ENCODE data around the gene FGF14. TPM values are rescaled to one million over a fixed set of nuclear protein-coding genes. Genes with fewer than 3 reads are reported as not detected.

Gene FGF14
- total RNA-seq, 5 donors from 2014 or later (not counting 1 experiment from before 2014, with no cell fraction given), result 0.03 TPM; not detected in 3

GRCh38 chr13:102402290-102402689 lies 442 bp upstream of the FGF14 start:
- peak in 2 of 4 experiments; percentile 22 to 72 for ATAC-seq (replicated peaks in 1 of 4)
- Histone ChIP-seq H3K36me3 (ENCODE audit: control insufficient read depth in 2 of 2, extremely low read depth in 1 of 2, insufficient read depth in 1 of 2, low read length in 1 of 2) (no peaks in the 10 kb centered on the region), H3K4me1 (ENCODE audit: control insufficient read depth in 1 of 2, extremely low read depth in 1 of 2, insufficient read depth in 2 of 2, low read length in 2 of 2) (peaks cover 0 to 27% of the 10 kb centered on the region in 2 experiments), H3K27me3 (replicated peaks in 1 of 2; ENCODE audit: control insufficient read depth in 2 of 2, extremely low read depth in 1 of 2, insufficient read depth in 2 of 2, low read length in 1 of 2) (peaks cover 17 to 28% of the 10 kb centered on the region in 2 experiments), H3K27ac (ENCODE audit: low read length) (no peak overlapping the region), H3K9me3 (no peaks in the 10 kb centered on the region), H3K4me3 (ENCODE audit: control insufficient read depth in 1 of 2, extremely low read depth in 1 of 2, low read length in 1 of 2) (no peak overlapping the region)
- no peaks in the 10 kb centered on the region for H3K9me3 Mint-ChIP-seq
- POLR2A ChIA-PET, result no interaction called here
- peak overlapping the region in 2 of 3 donors; percentile 41 to 82 for H3K4me3 Mint-ChIP-seq
- H3K36me3 Mint-ChIP-seq, result no peaks in the 10 kb centered on the region
- DNase-seq, result peak in 8 of 35 experiments; percentile 3 to 47 (median 7)
- peaks cover 50 to 60% of the 10 kb centered on the region in 2 donors for H3K27me3 Mint-ChIP-seq
- WGBS (ENCODE audit: insufficient coverage), result 7% methylated on average over 3 of the region's 14 CpGs
- CTCF ChIA-PET, result no interaction called here
- H3K4me1 Mint-ChIP-seq, result peaks cover 26 to 29% (median 28%) of the 10 kb centered on the region in 3 donors
- H3K27ac Mint-ChIP-seq, result no peak overlapping the region

DNA sequence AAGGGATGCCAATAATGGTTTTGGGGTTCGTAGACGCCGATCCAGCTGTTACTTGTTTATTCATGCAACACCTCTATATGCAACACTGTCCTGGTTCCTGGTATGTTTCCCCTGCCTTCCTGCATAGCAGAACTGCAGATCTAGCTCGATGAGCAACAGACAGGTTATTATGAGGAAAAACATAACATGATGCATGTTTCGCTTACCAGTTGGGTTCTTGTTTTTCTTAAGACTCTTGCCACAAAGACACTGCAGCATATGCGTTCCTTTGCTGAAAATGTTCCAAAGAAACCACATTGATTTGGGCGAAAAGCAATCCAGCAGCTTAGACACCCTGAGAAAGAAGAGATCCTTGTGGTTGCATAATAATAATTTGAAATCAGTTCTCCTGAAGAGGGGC lies 583 bp downstream of the FGF14 start:
- CTCF ChIA-PET, result interaction anchor here in 1 of 2 donors (0.7 kb wide), 1 partner anchor 322 kb away, joined by 3 read pairs; no protein-coding TSS in a partner anchor
- peak in 1 of 35 experiments; percentile 14 for DNase-seq
- H3K27ac Mint-ChIP-seq, result no peak overlapping the region
- H3K27me3 Mint-ChIP-seq, result peaks cover 47 to 59% of the 10 kb centered on the region in 2 donors
- POLR2A ChIA-PET, result no interaction called here
- no peaks in the 10 kb centered on the region for H3K36me3 ChIP-seq (ENCODE audit: control insufficient read depth in 2 of 2, extremely low read depth in 1 of 2, insufficient read depth in 1 of 2, low read length in 1 of 2)
- no peak overlapping the region for H3K27ac ChIP-seq (ENCODE audit: low read length)
- peak overlapping the region in 1 of 2 donors; percentile 66 for H3K4me3 ChIP-seq (ENCODE audit: control insufficient read depth in 1 of 2, extremely low read depth in 1 of 2, low read length in 1 of 2)
- H3K4me1 ChIP-seq (ENCODE audit: control insufficient read depth in 1 of 2, extremely low read depth in 1 of 2, insufficient read depth in 2 of 2, low read length in 2 of 2), result peaks cover 0 to 27% of the 10 kb centered on the region in 2 experiments
- H3K9me3 Mint-ChIP-seq, result no peaks in the 10 kb centered on the region
- WGBS (ENCODE audit: insufficient coverage), result no CpG with 5 or more reads among the region's 7 CpGs
- peaks cover 26 to 29% (median 28%) of the 10 kb centered on the region in 3 donors for H3K4me1 Mint-ChIP-seq
- peaks cover 17 to 28% of the 10 kb centered on the region in 2 experiments for H3K27me3 ChIP-seq (replicated peaks in 1 of 2; ENCODE audit: control insufficient read depth in 2 of 2, extremely low read depth in 1 of 2, insufficient read depth in 2 of 2, low read length in 1 of 2)
- no peaks in the 10 kb centered on the region for H3K36me3 Mint-ChIP-seq
- no peaks in the 10 kb centered on the region for H3K9me3 ChIP-seq
- ATAC-seq (replicated peaks in 1 of 4), result peak in 1 of 4 experiments; percentile 28
- H3K4me3 Mint-ChIP-seq, result peak overlapping the region; percentile 42 to 82 (median 64)

DNA sequence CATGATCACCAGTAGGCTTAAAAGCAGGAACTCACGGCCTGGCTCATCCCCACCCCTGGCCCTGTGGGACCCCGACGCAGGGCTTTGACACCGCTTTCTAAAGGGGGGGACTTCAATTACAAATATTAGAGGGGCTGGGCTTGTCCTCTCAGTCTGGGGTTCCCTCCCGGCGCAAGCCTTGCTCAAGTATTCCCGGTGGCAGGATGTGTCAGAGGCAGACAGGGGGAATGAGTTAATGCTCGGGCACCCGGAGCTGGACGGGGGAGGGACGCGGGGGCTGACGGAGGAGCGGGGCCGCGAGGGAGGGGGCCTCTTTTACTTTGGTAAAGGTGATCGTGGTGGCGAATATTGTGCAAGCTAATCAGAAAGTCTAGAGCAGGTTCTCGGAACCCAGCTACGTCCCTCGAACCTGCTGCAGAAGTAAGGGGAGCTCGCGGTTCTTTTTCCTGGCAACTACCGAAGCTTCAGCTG lies 1.1 kb downstream of the FGF14 start:
- DNase-seq (peak in 1 of 35 experiments; percentile 17), ATAC-seq (replicated peaks in 1 of 4) (peak in 2 of 4 experiments; percentile 22 to 26)
- H3K9me3 ChIP-seq, result no peaks in the 10 kb centered on the region
- H3K4me3 Mint-ChIP-seq, result peak overlapping the region; percentile 42 to 82 (median 64)
- POLR2A ChIA-PET, result no interaction called here
- no peaks in the 10 kb centered on the region for H3K9me3 Mint-ChIP-seq
- H3K27me3 ChIP-seq (replicated peaks in 1 of 2; ENCODE audit: control insufficient read depth in 2 of 2, extremely low read depth in 1 of 2, insufficient read depth in 2 of 2, low read length in 1 of 2), result peaks cover 17 to 28% of the 10 kb centered on the region in 2 experiments
- H3K27me3 Mint-ChIP-seq, result peaks cover 45 to 58% of the 10 kb centered on the region in 2 donors
- no peaks in the 10 kb centered on the region for H3K36me3 Mint-ChIP-seq
- H3K4me1 Mint-ChIP-seq, result peaks cover 26 to 29% (median 28%) of the 10 kb centered on the region in 3 donors
- H3K27ac ChIP-seq (ENCODE audit: low read length), result no peak overlapping the region
- H3K27ac Mint-ChIP-seq, result no peak overlapping the region
- peaks cover 0 to 27% of the 10 kb centered on the region in 2 experiments for H3K4me1 ChIP-seq (ENCODE audit: control insufficient read depth in 1 of 2, extremely low read depth in 1 of 2, insufficient read depth in 2 of 2, low read length in 2 of 2)
- WGBS (ENCODE audit: insufficient coverage), result under 1% methylated on average over 19 of the region's 24 CpGs
- CTCF ChIA-PET, result no interaction called here
- H3K4me3 ChIP-seq (ENCODE audit: control insufficient read depth in 1 of 2, extremely low read depth in 1 of 2, low read length in 1 of 2), result peak overlapping the region; percentile 44 to 66
- H3K36me3 ChIP-seq (ENCODE audit: control insufficient read depth in 2 of 2, extremely low read depth in 1 of 2, insufficient read depth in 1 of 2, low read length in 1 of 2), result no peaks in the 10 kb centered on the region

- peak overlapping the region; percentile 42 to 82 (median 64) for H3K4me3 Mint-ChIP-seq
- POLR2A ChIA-PET, result no interaction called here
- no peak overlapping the region for H3K27ac Mint-ChIP-seq
- WGBS (ENCODE audit: insufficient coverage), result 2% methylated on average over 55 of the region's 58 CpGs
- Histone ChIP-seq H3K27ac (ENCODE audit: low read length) (no peak overlapping the region), H3K9me3 (no peaks in the 10 kb centered on the region), H3K4me1 (ENCODE audit: control insufficient read depth in 1 of 2, extremely low read depth in 1 of 2, insufficient read depth in 2 of 2, low read length in 2 of 2) (peaks cover 0 to 30% of the 10 kb centered on the region in 2 experiments), H3K27me3 (replicated peaks in 1 of 2; ENCODE audit: control insufficient read depth in 2 of 2, extremely low read depth in 1 of 2, insufficient read depth in 2 of 2, low read length in 1 of 2) (peaks cover 17 to 28% of the 10 kb centered on the region in 2 experiments), H3K4me3 (ENCODE audit: control insufficient read depth in 1 of 2, extremely low read depth in 1 of 2, low read length in 1 of 2) (peak overlapping the region; percentile 44 to 66), H3K36me3 (ENCODE audit: control insufficient read depth in 2 of 2, extremely low read depth in 1 of 2, insufficient read depth in 1 of 2, low read length in 1 of 2) (no peaks in the 10 kb centered on the region)
- peak in 9 of 35 experiments; percentile 1 to 36 (median 5) for DNase-seq
- no peaks in the 10 kb centered on the region for H3K36me3 Mint-ChIP-seq
- CTCF ChIA-PET, result no interaction called here
- H3K9me3 Mint-ChIP-seq, result no peaks in the 10 kb centered on the region
- peaks cover 29 to 32% (median 31%) of the 10 kb centered on the region in 3 donors for H3K4me1 Mint-ChIP-seq
- peaks cover 42 to 54% of the 10 kb centered on the region in 2 donors for H3K27me3 Mint-ChIP-seq
- ATAC-seq (replicated peaks in 1 of 4), result peak; percentile 43 to 55 (median 52)
These were observed 1.8 kb downstream of the FGF14 start for GRCh38 chr13:102399791-102400674.

DNA sequence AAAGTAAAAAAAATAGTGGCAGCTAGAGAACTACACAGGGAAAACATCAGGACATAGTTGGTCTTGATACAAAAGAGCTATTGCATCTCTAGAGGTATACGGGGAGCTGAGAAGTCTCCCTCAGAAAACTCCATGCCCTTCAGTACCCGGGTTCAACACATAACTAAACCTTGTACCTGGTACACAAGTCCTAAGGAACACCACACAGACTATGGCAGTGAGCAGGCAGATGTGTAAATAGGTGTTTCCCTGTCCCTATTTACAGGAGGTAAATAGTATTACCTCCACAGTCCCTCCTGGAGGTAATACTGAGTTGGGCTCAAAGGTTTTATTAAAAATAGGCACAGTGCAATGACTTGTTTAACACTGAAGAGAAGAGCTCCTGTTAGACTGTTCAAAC lies 5.9 kb downstream of the FGF14 start:
- H3K9me3 Mint-ChIP-seq, result no peaks in the 10 kb centered on the region
- H3K4me1 Mint-ChIP-seq, result peaks cover 24 to 30% (median 29%) of the 10 kb centered on the region in 3 donors
- Histone ChIP-seq H3K4me1 (ENCODE audit: control insufficient read depth in 1 of 2, extremely low read depth in 1 of 2, insufficient read depth in 2 of 2, low read length in 2 of 2) (peaks cover 2 to 31% of the 10 kb centered on the region in 2 experiments), H3K27ac (ENCODE audit: low read length) (no peak overlapping the region), H3K4me3 (ENCODE audit: control insufficient read depth in 1 of 2, extremely low read depth in 1 of 2, low read length in 1 of 2) (no peak overlapping the region), H3K36me3 (ENCODE audit: control insufficient read depth in 2 of 2, extremely low read depth in 1 of 2, insufficient read depth in 1 of 2, low read length in 1 of 2) (no peaks in the 10 kb centered on the region), H3K27me3 (replicated peaks in 1 of 2; ENCODE audit: control insufficient read depth in 2 of 2, extremely low read depth in 1 of 2, insufficient read depth in 2 of 2, low read length in 1 of 2) (peaks cover 3 to 17% of the 10 kb centered on the region in 2 experiments), H3K9me3 (no peaks in the 10 kb centered on the region)
- ATAC-seq (replicated peaks in 1 of 4) (no peak), DNase-seq (no peak)
- no peak overlapping the region for H3K27ac Mint-ChIP-seq
- no peaks in the 10 kb centered on the region for H3K36me3 Mint-ChIP-seq
- ChIA-PET POLR2A (no interaction called here), CTCF (no interaction called here)
- H3K4me3 Mint-ChIP-seq, result peak overlapping the region in 1 of 3 donors; percentile 4
- H3K27me3 Mint-ChIP-seq, result peaks cover 19 to 29% of the 10 kb centered on the region in 2 donors
- no CpG with 5 or more reads among the region's 2 CpGs for WGBS (ENCODE audit: insufficient coverage)

DNA sequence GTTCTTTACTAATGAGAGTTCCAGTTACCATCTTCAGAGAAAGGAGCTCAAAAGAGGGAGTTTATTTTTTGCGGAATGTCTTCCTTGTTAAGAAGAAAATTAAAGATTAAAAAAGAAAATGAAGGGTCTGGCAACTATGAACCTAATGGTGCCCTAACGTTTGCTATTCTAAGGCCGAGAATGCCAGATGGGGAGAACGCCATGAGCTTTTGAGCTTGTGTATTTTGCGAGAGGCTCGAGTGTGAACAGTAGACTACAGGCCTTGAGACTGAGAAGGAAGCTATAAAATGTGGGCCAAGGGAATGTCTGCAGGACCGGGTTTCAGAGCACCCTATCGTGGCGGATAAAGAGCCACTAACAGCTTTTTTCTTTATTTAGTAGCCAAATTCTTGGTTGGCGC lies 6.7 kb downstream of the FGF14 start:
- DNase-seq (no peak), ATAC-seq (replicated peaks in 1 of 4) (no peak)
- Mint-ChIP-seq H3K4me1 (peaks cover 18 to 24% (median 23%) of the 10 kb centered on the region in 3 donors), H3K27ac (peak overlapping the region; percentile 39 to 63), H3K27me3 (peaks cover 14 to 22% of the 10 kb centered on the region in 2 donors), H3K36me3 (no peaks in the 10 kb centered on the region), H3K4me3 (peak overlapping the region; percentile 84 to 88 (median 85)), H3K9me3 (no peaks in the 10 kb centered on the region)
- CTCF ChIA-PET, result interaction anchor here in 1 of 2 donors (0.6 kb wide), 2 partner anchors 18 to 107 kb away, joined by 3 read pairs; no protein-coding TSS in a partner anchor
- 97% methylated on average over 4 of the region's 10 CpGs for WGBS (ENCODE audit: insufficient coverage)
- POLR2A ChIA-PET, result interaction anchor here in 1 of 2 donors (0.7 kb wide), 2 partner anchors 8 to 450 kb away, joined by 3 read pairs; no protein-coding TSS in a partner anchor
- H3K4me3 ChIP-seq (ENCODE audit: control insufficient read depth in 1 of 2, extremely low read depth in 1 of 2, low read length in 1 of 2), result peak overlapping the region; percentile 67 to 90
- H3K4me1 ChIP-seq (ENCODE audit: control insufficient read depth in 1 of 2, extremely low read depth in 1 of 2, insufficient read depth in 2 of 2, low read length in 2 of 2), result peaks cover 2 to 23% of the 10 kb centered on the region in 2 experiments
- no peaks in the 10 kb centered on the region for H3K36me3 ChIP-seq (ENCODE audit: control insufficient read depth in 2 of 2, extremely low read depth in 1 of 2, insufficient read depth in 1 of 2, low read length in 1 of 2)
- H3K27me3 ChIP-seq (replicated peaks in 1 of 2; ENCODE audit: control insufficient read depth in 2 of 2, extremely low read depth in 1 of 2, insufficient read depth in 2 of 2, low read length in 1 of 2), result peaks cover 2 to 10% of the 10 kb centered on the region in 2 experiments
- H3K27ac ChIP-seq (ENCODE audit: low read length), result no peak overlapping the region
- H3K9me3 ChIP-seq, result no peaks in the 10 kb centered on the region
